ENCODE measurements around the gene PTBP2.

- TF ChIP-seq CTCF (conservative IDR thresholded peaks at IDR 0.05; ENCODE audit: low read length) = no peak
- TF ChIP-seq EZH2phosphoT487 (IDR thresholded peaks at IDR 0.05; ENCODE audit: borderline replicate concordance) = no peak
Measured at GRCh38 chr1:96723377-96723776, 1.8 kb downstream of the PTBP2 start.

Measured in Loucy (cell line).